AML-193 (cell line): ENCODE results near the gene PLEKHO2.
A peak's percentile ranks its signal among the peaks of the same experiment; 100 is the strongest.

Experiments
- DNase-seq, 2 experiments: peaks; one replicate each; lab custom pipeline; 2025; lab: John Stamatoyannopoulos, UW

Gene PLEKHO2

DNA sequence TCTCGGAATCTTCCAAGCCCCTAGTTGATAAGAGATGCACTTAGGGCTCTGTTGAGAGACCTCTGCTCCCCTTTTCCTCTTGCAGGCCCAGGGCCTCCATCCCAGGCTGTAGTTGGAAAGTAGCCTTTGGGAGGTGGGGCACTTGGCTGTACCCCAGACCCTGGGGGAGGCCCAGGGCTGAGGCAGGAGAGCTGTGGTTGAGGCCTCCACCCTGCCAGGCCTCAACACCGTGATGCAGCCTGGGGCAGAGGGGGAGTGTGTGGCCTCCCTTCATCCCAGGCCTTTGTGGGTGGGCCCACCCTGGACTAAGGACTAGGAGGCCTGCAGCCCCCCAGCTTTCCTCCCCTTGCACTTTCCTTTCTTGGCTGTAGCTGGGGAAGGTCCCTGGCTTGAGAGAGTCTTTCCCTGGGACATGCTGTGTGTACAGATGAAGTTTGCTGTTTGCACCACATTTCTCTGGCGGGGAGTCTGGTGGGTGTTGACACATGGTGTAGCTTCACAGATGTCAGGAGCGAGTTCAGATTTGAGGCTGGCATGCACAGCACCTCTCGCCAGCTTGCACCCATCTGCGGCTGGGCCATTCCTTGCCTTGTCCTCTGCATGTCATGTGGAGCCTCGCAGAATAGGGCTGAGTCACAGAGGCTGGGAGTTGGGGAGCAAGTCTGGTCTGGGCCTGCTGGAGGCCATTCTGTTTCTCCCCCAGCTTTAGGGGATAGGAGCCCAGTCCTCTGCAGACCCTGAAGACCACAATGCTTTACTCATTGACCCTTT lies 13.7 kb downstream of the PLEKHO2 start:
- no peak for DNase-seq

GRCh38 chr15:64856429-64857145 lies 14.9 kb downstream of the PLEKHO2 start:
- no peak for DNase-seq

- no peak for DNase-seq
Measured at GRCh38 chr15:64857421-64857820, 15.7 kb downstream of the PLEKHO2 start.

- no peak for DNase-seq
Measured at GRCh38 chr15:64858021-64858575, 16.4 kb downstream of the PLEKHO2 start.

DNA sequence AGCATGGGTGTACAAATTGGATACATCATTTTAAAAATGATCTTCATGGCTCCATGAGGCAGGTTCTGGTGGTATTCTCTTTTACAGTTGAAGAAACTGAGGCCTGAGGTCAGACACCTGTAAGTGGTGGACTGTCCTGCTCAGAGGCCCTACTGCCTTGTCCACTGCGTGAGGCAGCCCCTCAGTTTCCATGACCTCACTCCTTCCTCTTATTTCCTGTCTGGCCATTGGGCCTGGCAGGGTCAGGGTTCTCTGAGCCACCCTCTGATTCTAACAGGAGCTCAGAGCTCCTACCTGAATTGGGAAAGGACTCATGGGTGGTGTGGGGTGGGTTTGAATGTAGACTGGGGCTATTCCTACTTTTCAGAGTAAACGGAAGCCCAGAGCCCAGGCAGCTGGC lies 17.5 kb downstream of the PLEKHO2 start:
- no peak for DNase-seq

- DNase-seq: no peak
Measured at GRCh38 chr15:64861331-64861730, 19.6 kb downstream of the PLEKHO2 start.

GRCh38 chr15:64861960-64862359 lies 20.2 kb downstream of the PLEKHO2 start:
- DNase-seq: no peak

DNA sequence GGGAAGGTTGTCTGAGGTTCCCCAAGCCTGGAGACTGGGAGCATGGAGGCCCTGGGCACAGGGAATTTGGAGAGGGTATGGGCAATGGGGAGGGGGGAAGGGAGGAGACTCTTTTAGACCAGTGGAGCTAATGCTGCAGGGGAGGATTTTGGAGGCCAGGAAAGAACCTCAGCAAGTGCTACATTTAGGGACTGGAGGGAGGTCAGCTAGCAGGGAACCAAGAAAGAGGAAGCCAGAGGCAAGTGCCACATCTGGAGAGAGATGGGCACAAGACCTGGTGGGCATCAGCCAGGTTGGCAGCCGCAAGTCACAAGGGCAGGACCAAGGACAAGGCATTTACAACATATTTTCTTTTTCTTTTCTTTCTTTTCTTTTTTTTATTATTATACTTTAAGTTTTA lies 20.7 kb downstream of the PLEKHO2 start:
- DNase-seq: no peak

DNA sequence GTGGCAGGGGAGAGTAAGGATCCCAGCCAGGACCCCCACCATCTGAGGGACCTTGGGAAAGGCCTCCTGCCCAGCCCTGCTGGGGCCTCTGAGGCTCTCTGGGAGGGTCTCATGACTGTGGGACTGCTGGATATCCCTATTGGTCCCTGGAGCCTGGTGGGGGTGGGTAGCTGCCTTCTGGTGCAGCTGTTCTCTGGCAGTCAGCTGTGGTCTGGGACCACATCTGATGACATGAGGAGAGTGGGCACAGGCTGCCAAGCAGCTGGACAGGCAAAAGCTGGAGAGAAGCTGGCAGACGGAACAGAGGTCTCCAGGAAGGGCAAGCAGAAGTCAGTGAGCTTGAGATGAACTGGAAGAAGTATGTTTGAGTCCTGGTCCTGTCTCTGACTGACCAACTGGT lies 22.4 kb downstream of the PLEKHO2 start:
- DNase-seq: no peak

DNA sequence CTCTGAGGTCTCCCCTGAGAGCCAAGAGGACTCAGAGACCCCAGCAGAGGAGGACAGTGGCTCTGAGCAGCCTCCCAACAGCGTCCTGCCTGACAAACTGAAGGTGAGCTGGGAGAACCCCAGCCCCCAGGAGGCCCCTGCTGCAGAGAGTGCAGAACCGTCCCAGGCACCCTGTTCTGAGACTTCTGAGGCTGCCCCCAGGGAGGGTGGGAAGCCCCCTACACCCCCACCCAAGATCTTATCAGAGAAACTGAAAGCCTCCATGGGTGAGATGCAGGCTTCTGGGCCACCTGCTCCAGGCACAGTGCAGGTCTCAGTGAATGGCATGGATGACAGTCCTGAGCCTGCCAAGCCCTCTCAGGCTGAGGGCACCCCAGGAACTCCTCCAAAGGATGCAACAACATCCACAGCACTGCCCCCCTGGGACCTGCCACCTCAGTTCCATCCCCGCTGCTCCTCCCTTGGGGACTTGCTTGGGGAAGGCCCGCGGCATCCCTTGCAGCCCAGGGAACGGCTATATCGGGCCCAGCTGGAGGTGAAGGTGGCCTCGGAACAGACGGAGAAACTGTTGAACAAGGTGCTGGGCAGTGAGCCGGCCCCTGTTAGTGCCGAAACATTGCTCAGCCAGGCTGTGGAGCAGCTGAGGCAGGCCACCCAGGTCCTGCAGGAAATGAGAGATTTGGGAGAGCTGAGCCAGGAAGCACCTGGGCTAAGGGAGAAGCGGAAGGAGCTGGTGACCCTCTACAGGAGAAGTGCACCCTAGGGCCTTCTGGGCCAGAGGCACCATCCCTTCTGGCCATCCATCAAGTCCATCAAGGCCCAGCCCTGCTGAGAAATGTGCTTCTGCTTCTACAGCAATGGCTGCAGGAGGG lies 23.6 kb downstream of the PLEKHO2 start:
- no peak for DNase-seq

DNA sequence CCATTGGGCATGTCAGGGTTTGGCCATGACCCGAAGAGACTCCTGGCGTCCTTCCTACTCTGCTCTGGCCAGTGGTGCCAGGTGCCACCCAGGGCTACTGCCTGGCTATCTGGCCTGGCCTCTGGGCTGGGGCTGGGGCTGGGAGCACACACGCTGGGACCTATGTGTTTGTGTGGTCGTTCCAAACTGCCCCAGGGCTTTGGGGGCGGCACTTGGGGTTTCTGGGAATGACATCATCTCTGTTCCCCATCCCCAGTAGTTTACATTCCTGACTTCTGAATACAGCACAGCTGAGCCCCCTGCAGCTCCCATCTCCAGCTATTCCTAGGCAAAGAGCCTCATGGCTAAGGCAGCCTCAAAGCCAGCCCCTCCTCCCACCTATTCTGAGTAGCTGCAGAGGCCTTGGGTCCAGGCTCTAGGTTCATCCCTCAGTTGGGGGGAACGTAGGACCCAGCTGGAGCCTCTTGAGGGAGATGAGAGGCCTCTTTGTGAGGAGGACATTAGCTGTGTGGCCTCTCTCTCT lies 24.3 kb downstream of the PLEKHO2 start:
- no peak for DNase-seq

GRCh38 chr15:64869501-64869900 lies 27.8 kb downstream of the PLEKHO2 start:
- no peak for DNase-seq

DNA sequence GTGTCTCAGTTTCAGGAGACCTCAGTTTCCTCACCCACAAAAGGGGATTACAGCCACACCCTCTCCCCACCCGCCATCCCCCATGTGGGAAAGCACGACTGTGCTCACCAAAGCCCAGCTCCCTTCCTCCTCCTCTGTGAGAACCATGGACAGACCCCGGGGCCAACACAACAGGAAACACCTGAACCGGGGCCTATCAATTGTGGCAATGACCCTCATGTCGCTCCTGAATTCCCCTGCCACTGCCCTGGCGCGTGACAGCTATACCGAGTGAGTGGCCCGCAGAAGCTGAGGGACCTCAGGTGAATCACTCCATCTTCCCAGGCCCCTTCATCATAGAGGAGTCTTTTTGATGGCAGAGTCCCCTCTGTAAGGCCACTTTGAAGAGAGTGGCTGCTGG lies 28.6 kb downstream of the PLEKHO2 start:
- no peak for DNase-seq

DNA sequence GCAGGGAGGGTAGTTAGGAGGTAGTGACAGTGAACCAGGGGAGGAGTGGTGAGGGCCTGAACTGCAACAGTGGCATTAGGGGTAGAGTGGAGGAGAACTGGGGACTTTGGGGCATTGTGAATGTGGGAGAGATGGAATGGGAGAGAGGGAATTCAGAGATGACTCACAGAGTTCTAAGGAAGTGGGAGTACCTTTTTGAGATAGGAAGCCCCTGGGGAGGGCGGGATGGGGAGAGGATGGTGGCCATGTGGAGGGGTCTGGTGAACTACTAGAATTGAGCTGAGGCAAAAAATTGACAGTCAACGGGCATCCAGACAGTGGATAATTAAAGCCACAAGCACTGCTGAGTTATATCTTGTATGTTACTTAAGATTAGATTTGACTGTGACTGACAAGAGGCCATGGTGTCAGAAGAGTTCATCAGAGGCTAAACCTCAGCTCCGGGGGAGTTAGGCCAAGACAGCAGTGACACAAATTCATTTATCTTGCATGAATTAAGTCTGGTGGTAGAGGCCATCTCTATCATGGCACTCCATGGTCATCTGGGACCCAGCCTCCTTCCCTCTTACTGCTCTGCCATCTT lies 34.0 kb downstream of the PLEKHO2 start:
- no peak for DNase-seq

DNA sequence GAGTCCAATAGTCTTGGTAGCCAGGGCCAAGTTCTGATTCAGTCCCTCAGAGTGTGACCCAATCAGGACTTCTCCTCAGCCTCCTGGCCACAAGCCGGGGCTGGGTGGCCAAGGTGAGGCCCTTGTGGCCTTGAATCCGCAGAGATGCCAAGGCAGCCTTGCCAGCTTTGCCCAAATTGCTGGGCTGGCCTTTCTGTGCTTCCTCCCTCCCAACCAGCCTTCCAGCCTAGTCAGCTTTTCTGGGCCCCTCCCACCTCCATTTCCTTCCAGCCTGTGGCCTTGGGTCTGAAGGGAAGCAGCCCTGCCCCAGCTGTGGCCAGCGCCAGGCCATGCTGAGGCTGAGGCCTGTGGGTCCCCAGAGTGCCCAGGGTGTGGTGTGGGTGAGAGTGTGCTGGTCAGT lies 35.7 kb downstream of the PLEKHO2 start:
- peak; percentile 38 to 39 for DNase-seq

- DNase-seq: no peak
Measured at GRCh38 chr15:64878705-64879104, 37.0 kb downstream of the PLEKHO2 start.

DNA sequence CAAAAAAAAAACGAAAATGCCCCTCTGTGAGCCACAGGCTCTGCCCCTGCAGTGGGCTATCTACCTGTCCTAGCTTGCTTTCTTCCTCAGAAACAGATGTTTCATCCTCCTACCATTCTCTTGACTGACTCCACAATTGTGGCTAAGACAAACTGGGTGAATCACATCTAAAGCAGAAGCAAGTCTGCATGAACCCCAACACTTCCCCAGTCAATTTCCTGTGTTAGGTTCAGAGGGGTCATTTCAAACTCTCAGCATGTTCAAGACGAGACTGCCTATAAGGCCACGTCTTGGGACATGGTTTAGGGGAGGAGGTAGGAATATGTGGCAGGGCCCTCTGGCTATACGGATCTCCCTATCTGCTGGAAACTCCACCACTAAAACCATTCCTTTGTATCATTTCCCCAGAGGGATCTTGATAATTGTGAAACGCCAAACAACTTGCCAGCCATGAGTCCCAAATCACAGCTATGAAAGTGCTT lies 41.4 kb downstream of the PLEKHO2 start:
- peak; percentile 76 to 79 for DNase-seq

- no peak for DNase-seq
Measured at GRCh38 chr15:64883997-64884511, 42.3 kb downstream of the PLEKHO2 start.

- DNase-seq: no peak
Measured at GRCh38 chr15:64884679-64885078, 43.0 kb downstream of the PLEKHO2 start.

- no peak for DNase-seq
Measured at GRCh38 chr15:64888336-64888735, 46.6 kb downstream of the PLEKHO2 start.

- DNase-seq: no peak
Measured at GRCh38 chr15:64891561-64891960, 49.8 kb downstream of the PLEKHO2 start.
